ENCODE results near the gene CPT1B.

Gene CPT1B

GRCh38 chr22:50584106-50585096, 6.2 kb upstream of the CPT1B start:
- no peak for DNase-seq

DNA sequence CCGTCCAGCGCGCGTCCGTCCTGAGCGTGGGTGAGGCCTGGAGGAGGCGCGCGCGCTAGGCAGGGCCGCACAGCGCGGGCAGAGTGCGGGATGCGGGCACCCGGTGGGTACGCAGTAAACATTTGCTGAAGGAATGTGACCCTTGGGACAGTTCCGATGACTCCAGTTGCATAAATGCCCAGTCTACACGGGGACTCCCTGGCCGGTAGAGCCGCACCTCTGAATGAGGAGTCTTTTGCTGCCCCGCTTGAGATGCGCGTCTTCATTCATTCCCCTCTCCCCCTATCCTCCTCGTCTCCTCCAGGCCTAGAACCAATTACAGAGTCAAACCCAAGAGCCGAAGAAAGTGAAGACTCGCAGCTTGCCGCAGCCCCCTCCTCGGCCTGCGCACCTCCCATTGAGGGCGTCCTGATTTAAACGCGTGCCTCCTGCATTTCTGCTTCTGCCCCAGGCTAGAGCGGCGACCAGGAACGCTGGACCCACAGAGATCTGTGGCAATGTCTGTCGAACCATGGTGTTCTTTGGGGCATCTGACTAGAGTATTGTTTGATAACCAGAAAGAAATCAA, 5.2 kb upstream of the CPT1B start:
- no peak for DNase-seq

- peak; percentile 81 for DNase-seq
Measured at GRCh38 chr22:50582493-50583293, 4.5 kb upstream of the CPT1B start, which contains the start of gene CHKB. TSS of gene CHKB (minus strand) at chr22:50582849. CDS start at chr22:50582781, 68 bp downstream.

DNA sequence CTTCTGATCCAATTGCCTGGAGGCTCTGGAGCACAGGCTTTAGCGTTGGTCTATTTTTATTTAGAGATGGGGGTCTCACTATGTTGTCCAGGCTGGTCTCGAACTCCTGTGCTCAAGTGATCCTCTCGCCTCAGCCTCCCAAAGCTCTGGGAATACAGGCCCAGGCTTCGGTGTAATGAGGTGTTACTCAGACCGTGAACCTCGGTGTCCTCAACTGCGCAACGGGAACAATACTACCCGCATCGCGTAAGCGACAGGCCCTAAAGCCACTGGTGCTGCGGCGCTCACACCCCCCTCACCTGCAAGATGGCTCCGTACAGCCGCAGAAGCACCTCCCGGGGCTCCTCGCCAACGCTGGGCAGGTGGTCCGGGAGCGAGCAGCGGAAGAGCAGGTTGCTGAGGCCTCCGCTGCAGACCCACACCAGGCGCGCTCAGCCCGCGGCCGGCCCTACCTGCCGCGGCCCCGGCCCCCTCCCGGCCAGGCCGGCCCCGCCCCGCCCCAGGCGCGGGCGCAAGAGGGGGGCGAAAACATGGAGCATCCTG, 3.8 kb upstream of the CPT1B start:
- peak; percentile 5 for DNase-seq

DNA sequence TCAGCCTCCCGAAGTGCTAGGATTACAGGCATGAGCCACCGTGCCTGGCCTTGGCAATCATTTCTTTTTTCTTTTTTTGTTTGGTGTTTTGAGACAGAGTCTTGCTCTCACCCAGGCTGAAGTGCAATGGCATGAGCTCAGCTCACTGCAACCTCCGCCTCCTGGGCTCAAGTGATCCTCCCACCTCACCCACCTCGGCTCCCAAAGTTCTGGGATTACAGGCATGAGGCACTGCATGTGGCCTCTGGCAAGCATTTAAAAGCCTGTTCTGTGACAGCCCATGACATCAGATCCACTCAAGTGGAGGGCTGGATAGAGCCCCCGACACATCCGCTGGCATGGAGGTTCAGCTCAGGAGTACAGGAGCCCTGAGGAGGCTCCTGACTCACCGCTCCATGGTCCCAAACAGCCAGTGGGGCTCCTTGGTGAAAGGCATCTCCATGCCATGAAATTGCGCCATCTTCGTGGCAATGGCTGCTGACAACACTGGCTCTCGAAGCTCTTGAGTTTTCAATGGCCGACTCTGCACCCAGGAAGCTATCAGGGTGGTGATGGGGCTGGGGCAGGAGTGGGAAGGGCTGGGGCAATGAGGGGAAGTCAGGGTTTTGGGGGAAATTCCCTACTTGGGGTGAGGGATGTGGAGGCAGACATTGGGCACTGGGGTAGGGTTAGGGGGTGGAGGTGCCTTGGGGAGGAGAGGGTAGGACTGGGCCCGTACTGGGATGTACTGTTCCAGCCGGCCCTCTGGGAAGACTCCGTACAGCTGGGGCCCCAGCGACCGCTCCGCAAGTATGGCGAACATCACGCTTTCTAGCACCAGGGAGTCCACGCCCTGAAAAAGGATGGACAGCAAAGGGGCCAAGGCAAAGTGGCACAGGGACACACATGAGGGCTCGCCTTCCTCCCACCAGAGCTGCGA, 3.1 kb upstream of the CPT1B start:
- no peak for DNase-seq

DNA sequence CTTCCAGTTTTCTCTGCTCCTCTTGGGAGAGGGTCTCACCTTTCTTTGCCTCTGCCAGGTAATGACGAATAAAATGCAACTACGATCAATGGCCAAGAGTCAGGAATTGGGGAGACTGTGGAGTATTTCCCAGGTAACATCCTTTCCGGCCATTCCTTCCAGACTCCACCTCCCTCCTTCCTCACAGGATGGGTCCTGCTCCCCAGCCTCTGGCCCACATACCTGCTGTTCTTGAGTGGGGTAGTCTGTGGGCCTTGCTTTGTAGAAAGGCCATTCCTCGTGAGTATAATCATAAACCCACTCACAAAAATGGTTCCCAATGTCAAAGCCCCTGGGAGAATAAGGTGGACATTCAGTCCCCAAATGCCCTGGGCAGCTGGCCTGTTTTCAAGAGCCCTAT, 1.5 kb upstream of the CPT1B start:
- no peak for DNase-seq

DNA sequence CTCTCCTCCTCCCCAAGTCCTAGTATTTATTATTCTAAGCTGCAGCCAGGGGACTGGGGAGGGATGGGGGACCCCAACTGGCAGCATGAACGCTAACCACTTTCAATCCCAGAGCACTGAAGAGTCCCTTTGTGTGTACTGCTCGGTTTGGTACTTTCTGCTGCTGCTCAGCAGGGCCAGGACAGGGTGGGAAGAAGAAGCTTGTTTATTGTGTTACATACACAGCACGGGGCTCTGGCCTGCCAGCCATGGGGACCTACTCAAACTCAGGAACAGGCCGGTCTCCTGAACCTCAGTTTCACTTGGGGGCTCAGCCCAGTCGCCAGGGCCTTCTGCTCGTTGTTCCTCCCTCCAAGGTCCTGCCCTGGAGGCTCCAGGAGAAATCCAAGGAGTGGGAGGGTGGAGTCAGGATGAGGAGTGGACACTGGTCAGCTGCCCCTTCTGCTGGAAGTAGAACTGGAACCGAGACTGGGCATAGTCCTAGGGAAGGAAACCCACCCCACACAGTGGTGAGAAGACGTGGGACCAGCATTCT, 616 bp upstream of the CPT1B start:
- DNase-seq, result no peak

GRCh38 chr22:50577697-50577986, 585 bp downstream of the CPT1B start:
- DNase-seq, result no peak

- no peak for DNase-seq
Measured at GRCh38 chr22:50576806-50577696, 1.2 kb downstream of the CPT1B start.

DNA sequence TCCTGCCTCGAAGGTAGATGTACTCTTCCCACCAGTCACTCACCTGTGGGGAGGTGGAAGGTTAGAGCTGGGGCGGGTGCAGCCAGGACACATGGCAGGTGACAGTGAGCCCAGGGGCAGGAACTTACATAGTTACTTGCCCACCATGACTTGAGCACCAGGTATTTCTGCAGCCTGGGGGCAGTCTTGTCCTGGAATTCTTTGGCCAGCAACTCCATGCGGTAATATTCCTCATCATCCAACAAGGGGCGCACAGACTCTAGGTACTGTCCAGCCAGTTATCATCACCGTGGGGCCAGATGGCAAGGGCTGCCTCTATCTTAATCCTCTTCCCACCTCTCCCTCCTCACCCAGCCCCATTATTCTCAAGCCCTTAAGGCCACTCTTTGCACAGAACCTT, 2.2 kb downstream of the CPT1B start:
- DNase-seq, result peak; percentile 1

GRCh38 chr22:50575426-50575941, 2.7 kb downstream of the CPT1B start:
- no peak for DNase-seq

DNA sequence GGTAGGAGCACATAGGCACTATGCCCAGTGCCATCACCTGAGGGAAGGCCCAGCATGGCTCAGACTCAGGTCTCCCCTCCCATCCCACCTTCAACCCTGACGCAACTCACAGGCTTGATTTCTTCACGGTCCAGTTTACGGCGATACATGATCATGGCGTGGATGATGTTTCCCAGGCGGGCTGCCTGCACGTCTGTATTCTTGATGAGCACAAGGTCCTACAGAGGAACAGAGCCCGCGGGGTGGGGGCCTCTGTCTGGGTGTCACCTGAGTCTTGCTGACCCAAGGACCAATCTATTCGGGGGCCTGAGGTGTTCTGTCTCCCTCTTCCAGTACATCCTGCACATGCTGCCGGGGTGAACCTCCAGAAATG, 3.9 kb downstream of the CPT1B start:
- DNase-seq, result no peak

- DNase-seq, result no peak
Measured at GRCh38 chr22:50573491-50574382, 4.5 kb downstream of the CPT1B start.

GRCh38 chr22:50572965-50573364, 5.3 kb downstream of the CPT1B start:
- DNase-seq, result no peak

- DNase-seq, result no peak
Measured at GRCh38 chr22:50571264-50572175, 6.7 kb downstream of the CPT1B start.

DNA sequence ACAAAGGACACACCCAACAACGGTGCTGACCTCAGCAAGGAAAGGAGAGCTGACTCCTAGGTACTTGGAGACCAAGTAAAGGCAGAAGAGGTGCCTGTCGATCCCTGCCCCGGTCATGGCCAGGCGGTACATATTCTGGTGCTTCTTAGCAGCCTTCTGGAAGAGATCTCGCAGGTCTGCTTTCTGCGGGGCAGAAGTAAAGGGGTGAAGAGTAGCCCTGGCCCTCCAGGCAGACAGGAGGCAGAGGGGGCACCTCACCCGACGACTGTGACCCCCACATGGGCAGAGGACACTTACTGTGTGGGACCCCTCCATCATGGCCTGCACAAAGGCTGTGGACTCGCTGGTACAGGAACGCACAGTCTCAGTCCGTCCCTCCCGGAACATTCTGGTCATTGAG, 7.4 kb downstream of the CPT1B start:
- DNase-seq, result no peak

DNA sequence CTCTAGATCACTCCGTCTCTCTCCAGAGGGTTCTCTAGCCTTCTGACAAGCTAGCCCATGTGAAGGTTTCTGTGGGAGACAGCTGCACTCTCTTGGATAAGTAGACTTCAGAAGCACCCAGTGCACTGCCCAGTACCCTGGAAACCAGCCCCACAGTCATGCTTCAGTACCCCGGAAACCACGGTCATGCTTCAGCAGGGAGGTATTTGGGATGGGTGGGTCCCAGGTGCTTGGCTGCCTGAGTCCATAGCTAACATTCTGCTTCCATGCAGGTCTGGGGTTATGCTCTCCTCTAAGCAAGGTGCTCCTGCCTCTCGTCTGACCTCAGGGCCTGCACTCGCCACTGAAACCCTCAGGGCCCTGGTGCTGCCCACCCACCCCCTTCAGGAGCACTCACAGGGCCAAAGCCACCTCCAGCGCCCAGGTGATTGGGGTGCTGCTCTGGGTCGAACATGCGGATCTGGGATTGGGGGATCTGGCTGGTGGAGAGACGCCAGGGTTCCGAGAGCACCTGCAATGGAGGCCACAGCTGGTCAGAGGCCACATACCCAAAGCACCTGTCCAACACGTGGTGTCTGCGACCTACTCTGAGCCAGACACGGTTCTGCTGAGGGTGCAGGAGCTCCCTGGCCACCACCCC, 8.2 kb downstream of the CPT1B start:
- no peak for DNase-seq

- no peak for DNase-seq
Measured at GRCh38 chr22:50569041-50569459, 9.2 kb downstream of the CPT1B start.

All from NCI-H1092 treated with DMSO at 0.1 percent for 48 hours (cell line).